ENCODE data around the gene MACROD2. TPM values are rescaled to one million over a fixed set of nuclear protein-coding genes. Genes with fewer than 3 reads are reported as not detected.

Gene MACROD2
- total RNA-seq, 1 donor from 2014 or later, result 0.23 TPM

DNA sequence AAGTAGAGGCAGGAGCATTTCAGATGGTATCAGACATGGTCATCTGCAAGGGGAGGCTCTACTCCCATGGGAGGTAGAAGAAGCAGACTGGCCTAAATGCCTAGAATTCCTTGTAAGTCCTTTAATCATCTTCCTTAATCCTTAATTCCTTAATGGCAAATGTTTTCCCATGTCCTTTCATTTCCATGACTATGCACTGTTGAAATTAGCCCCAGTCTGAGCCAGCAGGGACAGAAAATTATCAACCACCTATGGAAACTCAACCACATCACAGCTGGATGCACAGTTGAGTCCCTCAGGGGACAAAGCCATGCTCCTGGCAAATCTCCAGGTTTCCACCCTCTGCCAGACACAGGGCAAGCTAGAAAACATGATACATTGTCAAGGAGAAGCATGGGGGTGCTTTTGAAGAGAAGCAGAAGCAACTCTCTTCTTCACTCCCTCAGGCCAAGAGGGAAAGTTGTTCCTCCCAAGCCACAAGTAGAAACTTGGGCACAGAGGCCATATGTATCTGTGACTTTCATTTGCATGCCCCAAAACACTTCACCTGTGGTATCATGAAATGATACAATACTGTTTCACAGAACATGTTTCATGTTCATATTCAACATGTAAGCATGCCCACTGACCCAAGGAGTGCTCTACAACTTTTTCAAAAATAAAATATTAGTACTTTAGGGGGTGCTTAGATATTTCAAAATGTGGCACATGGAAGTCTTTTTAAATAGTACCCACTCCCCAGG lies 1894.4 kb downstream of the MACROD2 start:
- no peak overlapping the region for H3K4me3 ChIP-seq (ENCODE audit: low read depth, low read length)
- TF ChIP-seq, protein P1, sequence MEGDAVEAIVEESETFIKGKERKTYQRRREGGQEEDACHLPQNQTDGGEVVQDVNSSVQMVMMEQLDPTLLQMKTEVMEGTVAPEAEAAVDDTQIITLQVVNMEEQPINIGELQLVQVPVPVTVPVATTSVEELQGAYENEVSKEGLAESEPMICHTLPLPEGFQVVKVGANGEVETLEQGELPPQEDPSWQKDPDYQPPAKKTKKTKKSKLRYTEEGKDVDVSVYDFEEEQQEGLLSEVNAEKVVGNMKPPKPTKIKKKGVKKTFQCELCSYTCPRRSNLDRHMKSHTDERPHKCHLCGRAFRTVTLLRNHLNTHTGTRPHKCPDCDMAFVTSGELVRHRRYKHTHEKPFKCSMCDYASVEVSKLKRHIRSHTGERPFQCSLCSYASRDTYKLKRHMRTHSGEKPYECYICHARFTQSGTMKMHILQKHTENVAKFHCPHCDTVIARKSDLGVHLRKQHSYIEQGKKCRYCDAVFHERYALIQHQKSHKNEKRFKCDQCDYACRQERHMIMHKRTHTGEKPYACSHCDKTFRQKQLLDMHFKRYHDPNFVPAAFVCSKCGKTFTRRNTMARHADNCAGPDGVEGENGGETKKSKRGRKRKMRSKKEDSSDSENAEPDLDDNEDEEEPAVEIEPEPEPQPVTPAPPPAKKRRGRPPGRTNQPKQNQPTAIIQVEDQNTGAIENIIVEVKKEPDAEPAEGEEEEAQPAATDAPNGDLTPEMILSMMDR (conservative IDR thresholded peaks at IDR 0.05; ENCODE audit: low read depth, low read length), result no peak
- no peak for DNase-seq (ENCODE audit: low read depth)

DNA sequence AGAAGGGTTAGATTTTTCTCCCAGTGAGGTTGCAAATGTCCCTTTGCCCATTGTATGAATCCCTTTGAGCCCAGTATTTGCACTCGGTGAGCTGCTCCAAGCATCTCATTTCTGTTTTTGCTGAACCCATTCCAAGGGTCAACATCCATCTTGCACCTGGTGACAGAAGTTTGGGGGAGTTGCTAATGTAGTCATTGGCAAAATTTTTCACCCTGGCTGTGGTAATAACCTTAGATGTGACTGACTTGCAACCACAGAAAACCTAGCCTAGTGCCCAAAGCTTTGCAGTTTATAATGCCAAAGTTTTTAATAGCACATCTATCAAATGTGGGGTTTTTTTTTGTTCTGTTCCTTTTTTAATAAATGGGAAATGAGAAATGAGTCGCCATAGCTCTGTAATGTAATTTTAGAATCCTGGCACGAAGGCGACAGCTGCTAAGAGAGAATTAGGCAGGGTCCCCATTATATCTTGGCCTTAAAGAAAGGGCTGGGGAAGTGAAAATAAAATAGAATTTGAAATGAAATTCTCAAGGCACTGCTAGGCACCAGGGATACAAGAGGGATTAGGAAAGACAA lies 1895.2 kb downstream of the MACROD2 start:
- DNase-seq (ENCODE audit: low read depth), result no peak
- TF ChIP-seq, protein P1 (conservative IDR thresholded peaks at IDR 0.05; ENCODE audit: low read depth, low read length), result no peak
- H3K4me3 ChIP-seq (ENCODE audit: low read depth, low read length), result no peak overlapping the region

DNA sequence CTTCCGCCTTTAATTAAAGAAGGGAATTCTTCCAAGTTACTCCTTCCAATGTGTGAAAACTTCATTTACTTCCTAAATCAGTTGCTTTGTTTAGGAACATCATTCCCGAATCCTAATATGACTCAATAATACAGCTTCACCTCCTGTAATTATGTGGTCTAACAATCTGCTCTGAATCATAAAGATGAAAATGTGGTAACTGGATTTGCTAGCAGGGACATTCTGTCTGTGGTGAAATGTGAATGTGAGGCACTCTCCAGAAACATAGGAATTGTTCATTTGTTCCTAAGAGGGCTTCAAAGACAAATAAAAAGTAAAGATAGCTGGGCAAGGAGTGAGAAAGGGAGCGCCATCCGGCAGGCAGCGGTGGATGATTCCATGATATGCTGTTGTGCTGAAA lies 1899.8 kb downstream of the MACROD2 start:
- TF ChIP-seq, protein P1 (conservative IDR thresholded peaks at IDR 0.05; ENCODE audit: low read depth, low read length), result no peak
- no peak for DNase-seq (ENCODE audit: low read depth)
- H3K4me3 ChIP-seq (ENCODE audit: low read depth, low read length), result no peak overlapping the region

DNA sequence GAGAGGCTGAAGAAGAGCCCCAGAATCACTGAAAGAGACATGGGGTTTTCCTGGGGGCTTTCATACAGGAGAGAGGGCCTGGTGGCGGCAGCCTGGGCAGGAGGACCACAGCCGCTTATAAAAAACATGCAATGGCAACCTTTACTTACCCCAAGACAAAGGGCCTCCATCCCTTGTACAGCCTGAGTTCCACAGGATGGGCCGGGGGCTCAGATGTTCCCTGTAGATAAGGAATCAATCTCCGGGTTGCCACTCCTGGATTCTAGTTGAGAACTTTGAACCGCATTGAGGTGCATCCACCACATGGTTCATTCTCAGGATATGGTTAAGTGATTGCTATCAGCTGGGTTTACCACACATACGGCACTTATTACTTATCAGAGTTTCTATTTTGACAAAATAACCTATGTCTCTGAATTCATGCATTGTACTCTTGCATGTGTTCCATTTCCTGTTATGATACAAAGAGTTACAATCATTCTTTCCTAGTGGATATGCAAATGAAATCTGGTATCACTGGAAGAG lies 1900.3 kb downstream of the MACROD2 start:
- no peak overlapping the region for H3K4me3 ChIP-seq (ENCODE audit: low read depth, low read length)
- TF ChIP-seq, protein P1 (conservative IDR thresholded peaks at IDR 0.05; ENCODE audit: low read depth, low read length), result no peak
- no peak for DNase-seq (ENCODE audit: low read depth)

DNA sequence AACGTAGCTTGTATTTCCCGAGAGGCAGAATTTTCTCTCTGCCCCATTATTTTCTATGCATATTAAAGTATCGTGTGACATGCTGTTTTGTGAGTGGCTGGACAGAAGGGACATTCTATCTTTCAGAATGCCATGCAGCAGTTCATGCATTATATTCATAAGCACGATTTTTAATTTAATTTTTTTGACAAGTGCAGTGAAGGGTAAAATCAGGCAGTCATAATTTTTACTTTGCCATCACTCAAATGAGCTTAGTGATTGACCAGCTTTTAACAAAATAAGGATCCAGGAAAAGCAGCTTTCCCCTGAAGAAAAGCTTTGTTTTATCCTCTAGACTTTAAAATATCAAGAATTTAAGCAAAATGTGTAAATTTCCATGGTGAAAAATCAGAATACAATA lies 1904.7 kb downstream of the MACROD2 start:
- TF ChIP-seq, protein P1 (conservative IDR thresholded peaks at IDR 0.05; ENCODE audit: low read depth, low read length), result no peak
- no peak for DNase-seq (ENCODE audit: low read depth)
- H3K4me3 ChIP-seq (ENCODE audit: low read depth, low read length), result no peak overlapping the region

DNA sequence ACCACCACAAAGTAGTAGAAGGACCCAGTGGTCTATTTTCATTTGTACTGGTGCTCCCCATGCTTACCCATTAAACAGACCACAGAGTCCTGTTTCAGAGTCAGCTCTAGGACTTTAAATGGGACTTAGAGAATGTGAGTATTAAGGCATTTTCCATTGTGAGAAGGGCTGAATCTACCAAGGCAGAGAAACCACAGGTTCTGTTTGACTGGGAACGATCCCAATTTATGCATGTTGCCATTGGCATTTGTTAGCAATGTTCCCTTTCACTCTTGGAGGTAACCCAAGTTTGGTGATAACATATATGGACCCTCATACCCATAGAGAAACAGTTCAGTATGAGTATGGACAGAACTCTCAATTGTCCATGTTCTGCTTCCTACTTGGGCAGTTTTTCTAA lies 1905.1 kb downstream of the MACROD2 start:
- no peak for DNase-seq (ENCODE audit: low read depth)
- no peak overlapping the region for H3K4me3 ChIP-seq (ENCODE audit: low read depth, low read length)
- TF ChIP-seq, protein P1 (conservative IDR thresholded peaks at IDR 0.05; ENCODE audit: low read depth, low read length), result no peak

Data from epithelial cell of proximal tubule (primary cell).